ENCODE results near the gene SELE. TPM values are rescaled to one million over a fixed set of nuclear protein-coding genes. Genes with fewer than 3 reads are reported as not detected.

The SELE gene
- total and polyA plus RNA-seq, 9 of the 15 experiments (the other 6 are each of a cell fraction or from before 2014, with no cell fraction given): 0.08 TPM; not detected in 8

DNA sequence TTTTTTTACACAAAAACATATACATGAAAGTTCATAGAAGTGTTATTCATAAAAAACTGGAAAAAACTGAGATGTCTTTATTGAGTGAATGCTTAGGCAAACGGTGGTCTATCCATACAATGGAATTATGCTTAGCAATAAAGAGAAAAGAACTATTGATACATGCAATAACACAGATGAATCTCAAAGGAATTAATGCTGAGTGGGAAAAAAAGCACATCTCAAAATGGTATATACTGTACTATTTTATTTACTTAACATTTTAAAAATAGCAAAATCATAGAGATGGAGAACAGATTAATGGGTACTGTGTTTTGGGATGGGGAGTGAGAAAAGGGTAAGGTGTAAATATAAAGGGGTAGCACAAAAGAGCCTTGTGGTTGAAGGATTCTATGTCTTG, 31.0 kb upstream of the SELE start:
- intact Hi-C loops (cut with micrococcal nuclease) (no loop called here), in situ Hi-C loops (cut with MboI) (no loop called here)
- ATAC-seq: no peak
- 0% methylated on average over 1 of the region's 1 CpG for WGBS (ENCODE audit: insufficient coverage, low coverage, missing lambda C conversion rate)
- H3K79me2 ChIP-seq (ENCODE audit: control insufficient read depth, insufficient read depth, low read length): no peaks in the 10 kb centered on the region
- TF ChIP-seq JUNB (CRISPR knock-in tag; conservative IDR thresholded peaks at IDR 0.05) (no peak), ZNF140 (CRISPR knock-in tag; IDR thresholded peaks at IDR 0.05) (no peak), C11orf30 (IDR thresholded peaks at IDR 0.05; ENCODE audit: low read depth) (peak; percentile 24; the same call in 1 of the 2 replicates), STAG1 (CRISPR knock-in tag; IDR thresholded peaks at IDR 0.05; ENCODE audit: borderline replicate concordance) (no peak), ZNF316 (IDR thresholded peaks at IDR 0.05) (peak; percentile 80), ZNF184 (CRISPR knock-in tag; IDR thresholded peaks at IDR 0.05) (no peak), MAFG (tag; conservative IDR thresholded peaks at IDR 0.05) (peak; percentile 44; the same call in 1 of the 2 replicates)
- TF ChIP-seq, protein P1, sequence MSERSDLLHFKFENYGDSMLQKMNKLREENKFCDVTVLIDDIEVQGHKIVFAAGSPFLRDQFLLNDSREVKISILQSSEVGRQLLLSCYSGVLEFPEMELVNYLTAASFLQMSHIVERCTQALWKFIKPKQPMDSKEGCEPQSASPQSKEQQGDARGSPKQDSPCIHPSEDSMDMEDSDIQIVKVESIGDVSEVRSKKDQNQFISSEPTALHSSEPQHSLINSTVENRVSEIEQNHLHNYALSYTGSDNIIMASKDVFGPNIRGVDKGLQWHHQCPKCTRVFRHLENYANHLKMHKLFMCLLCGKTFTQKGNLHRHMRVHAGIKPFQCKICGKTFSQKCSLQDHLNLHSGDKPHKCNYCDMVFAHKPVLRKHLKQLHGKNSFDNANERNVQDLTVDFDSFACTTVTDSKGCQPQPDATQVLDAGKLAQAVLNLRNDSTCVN (CRISPR knock-in tag; IDR thresholded peaks at IDR 0.05): no peak
- ChIA-PET CTCF (ENCODE audit: low intra/inter-chr PET ratio) (no interaction called here), POLR2A (interaction anchor here (1.2 kb wide), 1 partner anchor 10 kb away, joined by 5 read pairs; no protein-coding TSS in a partner anchor)
- FAIRE-seq: no peak
- no peak for DNase-seq (ENCODE audit: extremely low read depth in 1 of 4, low spot score in 3 of 4)
- no peak overlapping the region for H3K4me2 ChIP-seq (ENCODE audit: insufficient read depth, low read length)
- H3K4me3 ChIP-seq: no peak overlapping the region
- H2AFZ ChIP-seq (ENCODE audit: low read depth, low read length): no peak overlapping the region
- no peaks in the 10 kb centered on the region for H3K9me1 ChIP-seq (ENCODE audit: control insufficient read depth, insufficient read depth, low read length)
- no peaks in the 10 kb centered on the region for H4K20me1 ChIP-seq (replicated peaks; ENCODE audit: control insufficient read depth, insufficient read depth, low read length)
- no TSS peak for BruUV-seq (replicated peaks)
- peaks cover 0 to 6% of the 10 kb centered on the region in 2 experiments; a peak in 2 of 5 replicates for H3K27me3 ChIP-seq (ENCODE audit: control insufficient read depth in 2 of 2, insufficient read depth in 2 of 2, low read length in 2 of 2)
- H3K9me3 ChIP-seq (replicated peaks; ENCODE audit: control insufficient read depth, insufficient read depth, low read depth, low read length): no peaks in the 10 kb centered on the region
- H3K4me1 ChIP-seq (replicated peaks in 1 of 2; ENCODE audit: control insufficient read depth in 2 of 2, insufficient read depth in 2 of 2, low read length in 2 of 2): no peaks in the 10 kb centered on the region
- H3K36me3 ChIP-seq (ENCODE audit: control insufficient read depth, insufficient read depth, low read length): no peaks in the 10 kb centered on the region
- no peak overlapping the region for H3K27ac ChIP-seq (ENCODE audit: extremely low read depth, low read depth, low read length)
- no peak overlapping the region for H3K9ac ChIP-seq (ENCODE audit: insufficient read depth in 1 of 2, low read depth in 2 of 2, low read length in 2 of 2)

Data from K562 (cell line).